HepG2 (cell line): ENCODE measurements around the gene NDOR1. TPM values are rescaled to one million over a fixed set of nuclear protein-coding genes. Genes with fewer than 3 reads are reported as not detected.

ENCODE experiments used
- ATAC-seq: fragments of 200-7000 bp; cut with Tn5 transposase; 3 replicates; pipeline ENCODE4 v1.9.1; 2020; ENCODE audit warnings: mild to moderate bottlenecking, moderate library complexity
- BruUV-seq: library from RNA; stranded (reverse); fragments of 400-500 nt; replicated peaks from 2 replicates; lab custom pipeline; 2021; lab: Mats Ljungman, UMichigan
- CTCF ChIA-PET: fragments of 300-600 bp; formaldehyde crosslinking; extraction: SDS; loops from one replicate; lab custom pipeline; 2021; ENCODE audit warnings: low total read pairs, inconsistent platforms, low intra/inter-chr PET ratio; lab: Yijun Ruan, JAX
- POLR2A ChIA-PET: fragments of 350-600 bp; sonication (Branson Sonifier 250); formaldehyde crosslinking; loops from one replicate; lab custom pipeline; 2020; ENCODE audit warnings: antibody characterized with exemption, inconsistent platforms; lab: Yijun Ruan, JAX
- DNase-seq: peaks from one replicate; pipeline ENCODE4 v3.0.0-alpha.2; 2015; ENCODE audit warnings: low spot score
- FAIRE-seq: peaks from 3 replicates; lab custom pipeline; 2011; peaks lifted over from hg19 to GRCh38; lab: Jason Lieb, UNC
- H2AFZ ChIP-seq: one replicate; pipeline ENCODE4 v1.6.1; 2011; ENCODE audit warnings: low read length, inconsistent platforms
- H3K27ac ChIP-seq: fragments of 300-600 bp; 3 replicates; pipeline ENCODE4 v1.8.0; 2011; ENCODE audit warnings: mixed run types, mild to moderate bottlenecking, mixed read lengths, low read length, inconsistent platforms; ENCODE audit not compliant: insufficient read depth; ENCODE audit errors: extremely low read length
- H3K27me3 ChIP-seq, 2 experiments: fragments of 200-600 bp in 1 of 2; 2 replicates in 1 of 2; 3 replicates in 1 of 2; pipeline versions ENCODE4 v1.6.0 to v1.8.0; 2011; ENCODE audit warnings: low read length in 2 of 2, mild to moderate bottlenecking in 2 of 2, moderate library complexity in 2 of 2, inconsistent platforms in 1 of 2; ENCODE audit not compliant: insufficient read depth in 2 of 2, control insufficient read depth in 1 of 2
- H3K36me3 ChIP-seq, 2 experiments: fragments of 200-600 bp in 1 of 2; replicated peaks in 1 of 2; 2 replicates in 1 of 2; 3 replicates in 1 of 2; pipeline versions ENCODE4 v1.5.1 to v1.8.0; 2011; ENCODE audit warnings: low read length in 2 of 2, inconsistent platforms in 1 of 2; ENCODE audit not compliant: insufficient read depth in 2 of 2, control insufficient read depth in 1 of 2
- H3K4me1 ChIP-seq: 2 replicates; pipeline ENCODE4 v1.5.1; 2012; ENCODE audit warnings: low read length, inconsistent platforms; ENCODE audit not compliant: insufficient read depth
- H3K4me2 ChIP-seq: 2 replicates; pipeline ENCODE4 v1.6.0; 2011; ENCODE audit warnings: low read depth, low read length, inconsistent platforms
- H3K4me3 ChIP-seq, 3 experiments: fragments of 200-600 bp in 1 of 3; sonication (generic), shearing (Covaris generic) in 1 of 3; replicated peaks in 1 of 3; 2 replicates each; pipeline ENCODE4 v1.5.1; 2011 to 2016; ENCODE audit warnings: low read length in 3 of 3, inconsistent platforms in 2 of 3, low read depth in 2 of 3, mild to moderate bottlenecking in 2 of 3, control low read depth in 1 of 3, mixed read lengths in 1 of 3; ENCODE audit not compliant: insufficient read depth in 1 of 3
- H3K79me2 ChIP-seq: one replicate; pipeline ENCODE4 v1.6.1; 2011; ENCODE audit warnings: low read length, inconsistent platforms; ENCODE audit not compliant: insufficient read depth
- H3K9ac ChIP-seq: 2 replicates; pipeline ENCODE4 v1.6.0; 2011; ENCODE audit warnings: mild to moderate bottlenecking, low read depth, low read length, inconsistent platforms; ENCODE audit not compliant: insufficient read depth
- H3K9me3 ChIP-seq: 2 replicates; pipeline ENCODE4 v1.5.1; 2012; ENCODE audit warnings: mild to moderate bottlenecking, low read length
- H4K20me1 ChIP-seq: 2 replicates; pipeline ENCODE4 v1.6.0; 2011; ENCODE audit warnings: inconsistent platforms, mild to moderate bottlenecking, low read length, moderate library complexity; ENCODE audit not compliant: insufficient read depth
- IKZF5 ChIP-seq: IDR thresholded peaks from 2 replicates; pipeline ENCODE4 v1.6.1; 2018; ENCODE audit warnings: missing genetic modification reagents, mild to moderate bottlenecking, missing compliant biosample characterization
- ISL2 ChIP-seq: sonication (generic); formaldehyde crosslinking; IDR thresholded peaks from 2 replicates; pipeline ENCODE4 v1.5.0; 2020; ENCODE audit warnings: missing genetic modification reagents
- KDM6A ChIP-seq: IDR thresholded peaks from 2 replicates; pipeline ENCODE4 v1.6.1; 2016; ENCODE audit warnings: low read depth
- NCOA1 ChIP-seq: sonication (generic); formaldehyde crosslinking; IDR thresholded peaks from 2 replicates; pipeline ENCODE4 v1.9.0; 2021; ENCODE audit warnings: missing genetic modification reagents
- SMYD3 ChIP-seq: sonication (generic); formaldehyde crosslinking; IDR thresholded peaks from 2 replicates; pipeline ENCODE4 v1.8.1; 2023; ENCODE audit warnings: mild to moderate bottlenecking, missing genetic modification reagents
- ZKSCAN1 ChIP-seq: fragments of 150-350 bp; IDR thresholded peaks from 2 replicates; pipeline ENCODE4 v1.6.1; 2014; ENCODE audit warnings: low read length
- ZKSCAN5 ChIP-seq: sonication (generic); formaldehyde crosslinking; IDR thresholded peaks from 2 replicates; pipeline ENCODE4 v1.5.1; 2020; ENCODE audit warnings: mild to moderate bottlenecking, missing genetic modification reagents
- ZMAT5 ChIP-seq: sonication (generic); formaldehyde crosslinking; IDR thresholded peaks from 2 replicates; pipeline ENCODE4 v1.5.0; 2020; ENCODE audit warnings: mild to moderate bottlenecking, low read depth, missing genetic modification reagents, borderline replicate concordance
- ZNF136 ChIP-seq: sonication (generic); formaldehyde crosslinking; IDR thresholded peaks from 2 replicates; pipeline ENCODE4 v1.8.1; 2022; ENCODE audit warnings: low read depth, mild to moderate bottlenecking, moderate library complexity, missing genetic modification reagents
- ZNF768 ChIP-seq: sonication (generic); formaldehyde crosslinking; IDR thresholded peaks from 2 replicates; pipeline ENCODE4 v1.4.0; 2020; ENCODE audit warnings: missing genetic modification reagents
- WGBS: methylation state at CpG from one replicate; pipeline ENCODE4 v1.1.6; 2017; ENCODE audit warnings: low lambda C conversion rate; 5-methylcytosine and 5-hydroxymethylcytosine counted together
- in situ Hi-C: cut with HindIII; loops from 2 replicates; pipeline ENCODE4 v1.10.0; 2017; ENCODE audit warnings: low pct_unique_long_range_greater_than_20kb; ENCODE audit not compliant: extremely low pct_ligation_motif_present
- intact Hi-C: fragments of 100-400 bp; cut with micrococcal nuclease; formaldehyde crosslinking; loops from one replicate; pipeline ENCODE4 v1.10.0; 2022; ENCODE audit not compliant: unreplicated experiment
- polyA plus RNA-seq, 8 experiments: library from polyadenylated mRNA; depleted of rRNA in 3 of 8; stranded (reverse) in 7 of 8; unstranded in 1 of 8; fragments of >200 nt; fragmentation: Illumina TruSeq in 4 of 8; extraction: Trizol in 4 of 8; gene quantifications; 2 replicates each; pipeline versions ENCODE4 v1.2.1 to v1.2.3, GENCODE V29; 2011 to 2016; ENCODE audit warnings: low read depth in 4 of 8, missing spikeins in 1 of 8, mixed read lengths in 1 of 8; ENCODE audit not compliant: insufficient read depth in 1 of 8
- total RNA-seq, 5 experiments: library from RNA; depleted of rRNA; stranded (reverse); fragments of >200 nt; fragmentation: Illumina TruSeq; extraction: Trizol; gene quantifications; 2 replicates each; pipeline ENCODE4 v1.2.3, GENCODE V29; 2016; ENCODE audit warnings: low read depth in 1 of 5
- TF ChIP-seq, protein P1 (sequence below): sonication (generic); formaldehyde crosslinking; IDR thresholded peaks from 2 replicates; pipeline ENCODE4 v1.9.0; 2021; ENCODE audit warnings: missing genetic modification reagents, mild to moderate bottlenecking, borderline replicate concordance

NDOR1 gene
- total and polyA plus RNA-seq, 2 of the 13 experiments (the other 11 are each of a cell fraction or from before 2014, with no cell fraction given), result 3.6 to 8.7 TPM

GRCh38 chr9:137185921-137186320, 19.6 kb upstream of the NDOR1 start:
- no peak overlapping the region for H3K9ac ChIP-seq
- no peak overlapping the region for H3K4me2 ChIP-seq
- CTCF ChIA-PET, result no interaction called here

More at GRCh38 chr9:137185921-137186320, 19.6 kb upstream of the NDOR1 start:
- intact Hi-C loops (no loop called here), in situ Hi-C loops (loop anchor here (5.0 kb wide), 1 partner anchor 41 kb away; the partner anchor contains the start of genes CYSRT1 and RNF224)
- DNase-seq (no peak), FAIRE-seq (no peak), ATAC-seq (no peak)
- Histone ChIP-seq H3K4me1 (peaks cover 28% of the 10 kb centered on the region), H3K79me2 (peaks cover 26% of the 10 kb centered on the region), H2AFZ (no peak overlapping the region), H3K9me3 (no peaks in the 10 kb centered on the region), H3K36me3 (peaks cover 23 to 32% of the 10 kb centered on the region in 2 experiments; a peak in 4 of 5 replicates), H3K4me3 (no peak overlapping the region; a peak in 1 of 6 replicates), H4K20me1 (no peaks in the 10 kb centered on the region), H3K27ac (no peak overlapping the region), H3K27me3 (no peaks in the 10 kb centered on the region)
- TF ChIP-seq ISL2 (CRISPR knock-in tag), result no peak
- TF ChIP-seq KDM6A (CRISPR knock-in tag), result no peak
- TF ChIP-seq NCOA1 (CRISPR knock-in tag), result no peak
- TF ChIP-seq ZNF136 (CRISPR knock-in tag), result no peak
- TF ChIP-seq ZKSCAN1, result no peak
- no peak for TF ChIP-seq ZNF768 (CRISPR knock-in tag)
- no peak for TF ChIP-seq SMYD3 (CRISPR knock-in tag)
- TF ChIP-seq IKZF5, result no peak
- no peak for TF ChIP-seq ZMAT5 (CRISPR knock-in tag)
- TF ChIP-seq, protein P1, sequence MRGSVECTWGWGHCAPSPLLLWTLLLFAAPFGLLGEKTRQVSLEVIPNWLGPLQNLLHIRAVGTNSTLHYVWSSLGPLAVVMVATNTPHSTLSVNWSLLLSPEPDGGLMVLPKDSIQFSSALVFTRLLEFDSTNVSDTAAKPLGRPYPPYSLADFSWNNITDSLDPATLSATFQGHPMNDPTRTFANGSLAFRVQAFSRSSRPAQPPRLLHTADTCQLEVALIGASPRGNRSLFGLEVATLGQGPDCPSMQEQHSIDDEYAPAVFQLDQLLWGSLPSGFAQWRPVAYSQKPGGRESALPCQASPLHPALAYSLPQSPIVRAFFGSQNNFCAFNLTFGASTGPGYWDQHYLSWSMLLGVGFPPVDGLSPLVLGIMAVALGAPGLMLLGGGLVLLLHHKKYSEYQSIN (CRISPR knock-in tag), result no peak
- no peak for TF ChIP-seq ZKSCAN5 (CRISPR knock-in tag)
- POLR2A ChIA-PET, result no interaction called here
- WGBS, result 95% methylated on average over 8 of the region's 19 CpGs
- no TSS peak for BruUV-seq
